OCI-LY7 (cell line): ENCODE results near the gene EOMES. TPM values are rescaled to one million over a fixed set of nuclear protein-coding genes. Genes with fewer than 3 reads are reported as not detected.

Experiments used
- BruUV-seq: library from RNA; stranded (reverse); fragments of 400-500 nt; replicated peaks from 2 replicates; lab custom pipeline; 2021; lab: Mats Ljungman, UMichigan
- CTCF ChIA-PET: fragments of 300-600 bp; sonication (Branson Sonifier 250); formaldehyde crosslinking; loops from one replicate; lab custom pipeline; 2022; ENCODE audit warnings: antibody characterized with exemption; ENCODE audit not compliant: unreplicated experiment; lab: Charles Lee
- POLR2A ChIA-PET: fragments of 300-600 bp; sonication (Branson Sonifier 250); formaldehyde crosslinking; loops from one replicate; lab custom pipeline; 2022; ENCODE audit warnings: antibody characterized with exemption; lab: Charles Lee
- DNase-seq: peaks from one replicate; pipeline ENCODE4 v3.0.0-alpha.2; 2015; ENCODE audit warnings: low spot score
- H2AFZ ChIP-seq: fragments of 200-600 bp; sonication (generic), shearing (Covaris generic); 2 replicates; pipeline ENCODE4 v1.6.1; 2014; ENCODE audit warnings: mild to moderate bottlenecking, antibody characterized with exemption, low read length, moderate library complexity
- H3K27ac ChIP-seq: fragments of 200-600 bp; sonication (generic); 2 replicates; pipeline ENCODE4 v1.5.1; 2014; ENCODE audit warnings: mixed run types, low read depth, mild to moderate bottlenecking, moderate library complexity, low read length, inconsistent platforms; ENCODE audit not compliant: poor library complexity, severe bottlenecking
- H3K36me3 ChIP-seq: fragments of 200-600 bp; sonication (generic); 2 replicates; pipeline ENCODE4 v1.6.1; 2014; ENCODE audit warnings: mild to moderate bottlenecking, antibody characterized with exemption, low read length, moderate library complexity, mixed read lengths; ENCODE audit not compliant: insufficient read depth
- H3K4me1 ChIP-seq: fragments of 200-600 bp; sonication (generic); 2 replicates; pipeline ENCODE4 v1.5.1; 2014; ENCODE audit warnings: mild to moderate bottlenecking, low read length; ENCODE audit not compliant: insufficient read depth, poor library complexity, severe bottlenecking
- H3K4me2 ChIP-seq: fragments of 200-600 bp; sonication (generic); 2 replicates; pipeline ENCODE4 v1.6.1; 2014; ENCODE audit warnings: mild to moderate bottlenecking, low read length
- H3K4me3 ChIP-seq: fragments of 200-600 bp; sonication (generic); 2 replicates; pipeline ENCODE4 v1.5.1; 2014; ENCODE audit warnings: mild to moderate bottlenecking, low read depth, low read length; ENCODE audit not compliant: poor library complexity, severe bottlenecking
- H3K79me2 ChIP-seq: fragments of 200-600 bp; sonication (generic); 2 replicates; pipeline ENCODE4 v1.6.1; 2016; ENCODE audit warnings: low read depth, mild to moderate bottlenecking, low read length, moderate library complexity, mixed read lengths; ENCODE audit not compliant: insufficient read depth
- H3K9me2 ChIP-seq: fragments of 200-600 bp; sonication (generic); 2 replicates; pipeline ENCODE4 v1.6.1; 2016; ENCODE audit warnings: mild to moderate bottlenecking, low read length, mixed read lengths; ENCODE audit not compliant: insufficient read depth
- H3K9me3 ChIP-seq: fragments of 200-600 bp; sonication (generic); 2 replicates; pipeline ENCODE4 v1.6.1; 2014; ENCODE audit warnings: mild to moderate bottlenecking, mixed run types, low read length, mixed read lengths
- H4K20me1 ChIP-seq: fragments of 200-600 bp; sonication (generic); 2 replicates; pipeline ENCODE4 v1.6.1; 2014; ENCODE audit warnings: mild to moderate bottlenecking, antibody characterized with exemption, low read length, moderate library complexity, mixed read lengths; ENCODE audit not compliant: insufficient read depth
- CTCF ChIP-seq: fragments of 200-600 bp; sonication (generic); conservative IDR thresholded peaks from 2 replicates; pipeline ENCODE4 v1.5.1; 2014; ENCODE audit warnings: mild to moderate bottlenecking, antibody characterized with exemption, low read length, moderate library complexity, mixed read lengths
- EZH2phosphoT487 ChIP-seq: fragments of 200-600 bp; sonication (generic); IDR thresholded peaks from 2 replicates; pipeline ENCODE4 v1.6.1; 2018; ENCODE audit warnings: low read depth, borderline replicate concordance, mild to moderate bottlenecking, mixed run types, antibody characterized with exemption, low read length, moderate library complexity, mixed read lengths
- intact Hi-C: fragments of 100-400 bp; cut with micrococcal nuclease; formaldehyde crosslinking; loops from one replicate; pipeline ENCODE4 v1.10.0; 2022; ENCODE audit not compliant: unreplicated experiment
- total RNA-seq, 2 experiments: library from RNA; depleted of rRNA in 1 of 2; stranded (reverse); fragments of >200 nt in 1 of 2; shearing (Covaris generic) in 1 of 2; gene quantifications; 2 replicates each; pipeline ENCODE4 v1.2.3, GENCODE V29; 2014 to 2022

The EOMES gene
- total RNA-seq, 2 experiments from 2014 or later, result not detected

GRCh38 chr3:27729748-27730611 lies 7.9 kb upstream of the EOMES start:
- no peaks in the 10 kb centered on the region for H3K9me2 ChIP-seq
- H3K27ac ChIP-seq, result no peak overlapping the region
- no peaks in the 10 kb centered on the region for H3K9me3 ChIP-seq
- no peak overlapping the region for H2AFZ ChIP-seq
- TF ChIP-seq CTCF (no peak), EZH2phosphoT487 (no peak)
- no peaks in the 10 kb centered on the region for H3K4me1 ChIP-seq
- no peak overlapping the region for H3K4me3 ChIP-seq
- H3K79me2 ChIP-seq, result no peaks in the 10 kb centered on the region
- no peak for DNase-seq
- H3K36me3 ChIP-seq, result no peaks in the 10 kb centered on the region
- ChIA-PET CTCF (no interaction called here), POLR2A (no interaction called here)
- H4K20me1 ChIP-seq, result no peaks in the 10 kb centered on the region
- no TSS peak for BruUV-seq
- intact Hi-C loops, result no loop called here
- H3K4me2 ChIP-seq, result no peak overlapping the region

- Histone ChIP-seq H3K4me3 (no peak overlapping the region), H3K36me3 (no peaks in the 10 kb centered on the region), H3K79me2 (no peaks in the 10 kb centered on the region), H3K27ac (no peak overlapping the region), H2AFZ (no peak overlapping the region), H4K20me1 (no peaks in the 10 kb centered on the region), H3K9me3 (no peaks in the 10 kb centered on the region), H3K9me2 (no peaks in the 10 kb centered on the region), H3K4me1 (no peaks in the 10 kb centered on the region), H3K4me2 (no peak overlapping the region)
- POLR2A ChIA-PET, result no interaction called here
- CTCF ChIA-PET, result no interaction called here
- intact Hi-C loops, result no loop called here
- no TSS peak for BruUV-seq
- no peak for DNase-seq
- TF ChIP-seq EZH2phosphoT487 (no peak), CTCF (no peak)
Observed at GRCh38 chr3:27729325-27729724, 7.2 kb upstream of the EOMES start.
